PC-9 (cell line): ENCODE results near the gene ARNT2. TPM values are rescaled to one million over a fixed set of nuclear protein-coding genes. Genes with fewer than 3 reads are reported as not detected.
A peak's percentile ranks its signal among the peaks of the same experiment; 100 is the strongest.

Experiments
- BruUV-seq: library from RNA; stranded (reverse); fragments of 400-500 nt; replicated peaks from 2 replicates; lab custom pipeline; 2021; lab: Mats Ljungman, UMichigan
- CTCF ChIA-PET: fragments of 300-600 bp; sonication (Branson Sonifier 250); formaldehyde crosslinking; loops from one replicate; lab custom pipeline; 2022; ENCODE audit warnings: antibody characterized with exemption; lab: Charles Lee
- POLR2A ChIA-PET: fragments of 300-600 bp; sonication (Branson Sonifier 250); formaldehyde crosslinking; loops from one replicate; lab custom pipeline; 2022; ENCODE audit warnings: antibody characterized with exemption; ENCODE audit not compliant: unreplicated experiment; lab: Charles Lee
- DNase-seq, 2 experiments: peaks; one replicate each; pipeline versions ENCODE4 v3.0.0 to v3.0.0-alpha.2; 2015 to 2022; ENCODE audit warnings: mixed read lengths in 1 of 2
- H2AFZ ChIP-seq: fragments of 200-600 bp; sonication (generic); 2 replicates; pipeline ENCODE4 v1.8.1; 2017; ENCODE audit warnings: antibody characterized with exemption
- H3F3A ChIP-seq: fragments of 200-600 bp; sonication (generic); 2 replicates; pipeline ENCODE4 v1.8.1; 2017; ENCODE audit warnings: antibody characterized with exemption, mild to moderate bottlenecking, low read depth; ENCODE audit not compliant: insufficient read depth
- H3K27ac ChIP-seq: fragments of 200-600 bp; sonication (generic); 2 replicates; pipeline ENCODE4 v1.6.1; 2016; ENCODE audit warnings: mixed run types
- H3K27me3 ChIP-seq: fragments of 200-600 bp; sonication (generic); 2 replicates; pipeline ENCODE4 v1.6.1; 2016; ENCODE audit warnings: low read depth, mixed run types; ENCODE audit not compliant: insufficient read depth
- H3K36me3 ChIP-seq: fragments of 200-600 bp; sonication (generic); 2 replicates; pipeline ENCODE4 v1.6.1; 2016; ENCODE audit warnings: low read depth, mixed run types
- H3K4me1 ChIP-seq: fragments of 200-600 bp; sonication (generic); replicated peaks from 2 replicates; pipeline ENCODE4 v1.6.1; 2016; ENCODE audit warnings: mixed run types; ENCODE audit not compliant: insufficient read depth
- H3K4me2 ChIP-seq: fragments of 200-600 bp; sonication (generic); 2 replicates; pipeline ENCODE4 v1.6.1; 2017; ENCODE audit warnings: mixed run types
- H3K4me3 ChIP-seq: fragments of 200-600 bp; sonication (generic); 2 replicates; pipeline ENCODE4 v1.6.1; 2016; ENCODE audit warnings: mixed run types
- H3K79me2 ChIP-seq: fragments of 200-600 bp; sonication (generic); 2 replicates; pipeline ENCODE4 v1.6.1; 2017; ENCODE audit warnings: low read depth, mixed run types
- H3K9me2 ChIP-seq: fragments of 200-600 bp; sonication (generic); 2 replicates; pipeline ENCODE4 v1.8.1; 2017; ENCODE audit warnings: mild to moderate bottlenecking; ENCODE audit not compliant: insufficient read depth
- H3K9me3 ChIP-seq: fragments of 200-600 bp; sonication (generic); 2 replicates; pipeline ENCODE4 v1.8.1; 2016; ENCODE audit warnings: low read depth; ENCODE audit not compliant: insufficient read depth
- H4K20me1 ChIP-seq: fragments of 200-600 bp; sonication (generic); 2 replicates; pipeline ENCODE4 v1.8.1; 2017; ENCODE audit not compliant: insufficient read depth
- EZH2 ChIP-seq: fragments of 200-600 bp; sonication (generic); IDR thresholded peaks from 2 replicates; pipeline ENCODE4 v1.8.0; 2017; ENCODE audit warnings: antibody characterized with exemption, low read depth
- intact Hi-C: fragments of 100-400 bp; cut with micrococcal nuclease; formaldehyde crosslinking; loops from one replicate; pipeline ENCODE4 v1.10.0; 2022; ENCODE audit not compliant: unreplicated experiment
- total RNA-seq: library from RNA; stranded (reverse); gene quantifications from 2 replicates; pipeline ENCODE4 v1.2.3, GENCODE V29; 2021
- TF ChIP-seq, protein P1 (sequence below): fragments of 200-600 bp; sonication (generic); conservative IDR thresholded peaks from 2 replicates; pipeline ENCODE4 v1.6.1; 2017; ENCODE audit warnings: mixed run types, antibody characterized with exemption, mild to moderate bottlenecking, moderate library complexity

Gene ARNT2
- total RNA-seq, 1 experiment from 2014 or later: 4.3 TPM

DNA sequence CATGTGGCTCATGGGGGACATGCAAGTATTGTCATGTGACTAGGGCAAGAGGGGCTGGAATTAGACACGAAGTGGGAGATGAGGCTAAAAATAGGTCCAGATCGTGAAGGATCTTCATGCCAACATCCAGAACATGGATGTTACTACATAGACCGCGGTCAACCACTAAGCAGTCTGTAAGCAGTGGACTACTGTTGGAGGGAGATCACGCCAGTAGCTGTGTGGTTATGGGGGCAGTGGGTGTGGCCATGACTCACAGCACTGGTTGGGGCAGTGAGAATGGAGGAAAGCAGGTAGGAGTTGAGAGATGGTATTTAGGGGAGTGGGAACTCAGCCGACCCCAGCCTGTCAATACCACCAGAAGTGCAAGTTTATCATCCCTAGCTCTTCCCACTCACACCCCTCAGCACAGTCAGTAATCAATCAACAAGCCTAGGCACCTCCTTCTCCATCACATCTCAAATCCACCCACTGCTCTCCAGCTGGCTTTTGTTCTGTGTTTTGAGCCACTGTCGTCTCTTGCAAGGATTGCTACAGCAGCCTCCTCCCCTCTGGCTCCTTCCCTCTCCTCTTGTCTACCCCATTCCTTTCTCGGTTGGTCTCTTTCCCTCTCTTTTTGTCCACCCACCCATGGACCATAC lies 183.8 kb downstream of the ARNT2 start:
- Histone ChIP-seq H3K4me3 (no peak overlapping the region), H3K4me1 (peaks cover 51% of the 10 kb centered on the region), H3K9me3 (no peaks in the 10 kb centered on the region), H3K4me2 (peak overlapping the region; percentile 75), H3K36me3 (no peaks in the 10 kb centered on the region), H3K9me2 (no peaks in the 10 kb centered on the region), H2AFZ (peak overlapping the region; percentile 7; the same call in 1 of the 2 replicates), H3K79me2 (no peaks in the 10 kb centered on the region), H3K27me3 (no peaks in the 10 kb centered on the region), H4K20me1 (no peaks in the 10 kb centered on the region), H3F3A (peaks cover 50% of the 10 kb centered on the region), H3K27ac (peak overlapping the region; percentile 90)
- CTCF ChIA-PET: interaction anchor here (0.6 to 1.2 kb wide), 2 partner anchors 20 to 133 kb away, joined by 4 read pairs; no protein-coding TSS in a partner anchor
- TF ChIP-seq, protein P1, sequence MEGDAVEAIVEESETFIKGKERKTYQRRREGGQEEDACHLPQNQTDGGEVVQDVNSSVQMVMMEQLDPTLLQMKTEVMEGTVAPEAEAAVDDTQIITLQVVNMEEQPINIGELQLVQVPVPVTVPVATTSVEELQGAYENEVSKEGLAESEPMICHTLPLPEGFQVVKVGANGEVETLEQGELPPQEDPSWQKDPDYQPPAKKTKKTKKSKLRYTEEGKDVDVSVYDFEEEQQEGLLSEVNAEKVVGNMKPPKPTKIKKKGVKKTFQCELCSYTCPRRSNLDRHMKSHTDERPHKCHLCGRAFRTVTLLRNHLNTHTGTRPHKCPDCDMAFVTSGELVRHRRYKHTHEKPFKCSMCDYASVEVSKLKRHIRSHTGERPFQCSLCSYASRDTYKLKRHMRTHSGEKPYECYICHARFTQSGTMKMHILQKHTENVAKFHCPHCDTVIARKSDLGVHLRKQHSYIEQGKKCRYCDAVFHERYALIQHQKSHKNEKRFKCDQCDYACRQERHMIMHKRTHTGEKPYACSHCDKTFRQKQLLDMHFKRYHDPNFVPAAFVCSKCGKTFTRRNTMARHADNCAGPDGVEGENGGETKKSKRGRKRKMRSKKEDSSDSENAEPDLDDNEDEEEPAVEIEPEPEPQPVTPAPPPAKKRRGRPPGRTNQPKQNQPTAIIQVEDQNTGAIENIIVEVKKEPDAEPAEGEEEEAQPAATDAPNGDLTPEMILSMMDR: no peak
- no peak for TF ChIP-seq EZH2
- BruUV-seq: no TSS peak
- POLR2A ChIA-PET: interaction anchor here (1.2 kb wide), 1 partner anchor 132 kb away, joined by 7 read pairs; no protein-coding TSS in a partner anchor
- intact Hi-C loops: loop anchor here (1.0 to 10.0 kb wide), 2 partner anchors 8 to 257 kb away; no protein-coding TSS in a partner anchor
- peak; percentile 26 to 54 for DNase-seq

DNA sequence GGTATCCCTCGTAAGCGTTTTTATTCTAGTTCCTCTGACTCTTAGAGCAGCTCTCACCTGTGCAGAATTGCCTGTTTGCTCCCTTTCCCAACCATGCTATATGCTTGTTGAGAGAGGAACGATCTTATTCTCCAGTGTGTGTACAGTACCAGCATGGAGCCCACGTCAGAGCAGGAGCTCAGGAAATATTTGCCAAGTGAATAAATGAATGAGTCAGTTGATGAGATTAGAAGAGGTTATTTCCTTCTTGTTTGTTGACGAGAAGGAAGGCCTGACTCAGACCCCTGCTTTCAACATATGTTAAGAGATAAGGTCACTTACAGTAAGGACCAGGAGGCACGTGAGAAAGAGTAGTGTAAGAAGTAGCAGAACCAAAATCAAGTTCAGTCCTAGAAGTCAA lies 184.6 kb downstream of the ARNT2 start:
- peak overlapping the region; percentile 90 for H3K27ac ChIP-seq
- no peaks in the 10 kb centered on the region for H3K9me2 ChIP-seq
- H2AFZ ChIP-seq: peak overlapping the region; percentile 7; the same call in 1 of the 2 replicates
- ChIA-PET POLR2A (interaction anchor here (1.2 kb wide), 1 partner anchor 133 kb away, joined by 7 read pairs; no protein-coding TSS in a partner anchor), CTCF (interaction anchor here (0.6 to 1.0 kb wide), 3 partner anchors 21 to 134 kb away, joined by 4 to 6 read pairs (median 4); no protein-coding TSS in a partner anchor)
- H3K36me3 ChIP-seq: no peaks in the 10 kb centered on the region
- H3K4me1 ChIP-seq: peaks cover 51% of the 10 kb centered on the region
- no peaks in the 10 kb centered on the region for H3K9me3 ChIP-seq
- intact Hi-C loops: loop anchor here (1.0 to 10.0 kb wide), 2 partner anchors 8 to 256 kb away; no protein-coding TSS in a partner anchor
- H3K4me3 ChIP-seq: no peak overlapping the region
- TF ChIP-seq, protein P1: no peak
- TF ChIP-seq EZH2: no peak
- DNase-seq: peak; percentile 34 to 99
- H3F3A ChIP-seq: peaks cover 50% of the 10 kb centered on the region
- no TSS peak for BruUV-seq
- peak overlapping the region; percentile 75 for H3K4me2 ChIP-seq
- no peaks in the 10 kb centered on the region for H3K27me3 ChIP-seq
- H3K79me2 ChIP-seq: no peaks in the 10 kb centered on the region
- no peaks in the 10 kb centered on the region for H4K20me1 ChIP-seq

GRCh38 chr15:80590761-80591355 lies 186.7 kb downstream of the ARNT2 start:
- H4K20me1 ChIP-seq: no peaks in the 10 kb centered on the region
- TF ChIP-seq EZH2: no peak
- TF ChIP-seq, protein P1: no peak
- peaks cover 58% of the 10 kb centered on the region for H3K4me1 ChIP-seq
- H3K4me3 ChIP-seq: no peak overlapping the region
- CTCF ChIA-PET: no interaction called here
- BruUV-seq: no TSS peak
- no peak overlapping the region for H3K4me2 ChIP-seq
- H2AFZ ChIP-seq: no peak overlapping the region
- no peaks in the 10 kb centered on the region for H3K79me2 ChIP-seq
- no peaks in the 10 kb centered on the region for H3K36me3 ChIP-seq
- no peak for DNase-seq
- H3K9me2 ChIP-seq: no peaks in the 10 kb centered on the region
- no peak overlapping the region for H3K27ac ChIP-seq
- H3F3A ChIP-seq: peaks cover 48% of the 10 kb centered on the region
- no peaks in the 10 kb centered on the region for H3K9me3 ChIP-seq
- no peaks in the 10 kb centered on the region for H3K27me3 ChIP-seq
- intact Hi-C loops: no loop called here
- POLR2A ChIA-PET: no interaction called here
